AG09319 (cell line): ENCODE data around the gene RADIL.

ENCODE experiments used
- DNase-seq: peaks from one replicate; pipeline ENCODE4 v3.0.0-alpha.2; 2010; ENCODE audit warnings: low read depth; ENCODE audit errors: extremely low read depth
- TF ChIP-seq, protein P1 (sequence below): IDR thresholded peaks from 2 replicates; pipeline ENCODE4 v1.5.1; 2011; ENCODE audit warnings: low read depth, mild to moderate bottlenecking, inconsistent platforms, low read length, moderate library complexity

The RADIL gene

DNA sequence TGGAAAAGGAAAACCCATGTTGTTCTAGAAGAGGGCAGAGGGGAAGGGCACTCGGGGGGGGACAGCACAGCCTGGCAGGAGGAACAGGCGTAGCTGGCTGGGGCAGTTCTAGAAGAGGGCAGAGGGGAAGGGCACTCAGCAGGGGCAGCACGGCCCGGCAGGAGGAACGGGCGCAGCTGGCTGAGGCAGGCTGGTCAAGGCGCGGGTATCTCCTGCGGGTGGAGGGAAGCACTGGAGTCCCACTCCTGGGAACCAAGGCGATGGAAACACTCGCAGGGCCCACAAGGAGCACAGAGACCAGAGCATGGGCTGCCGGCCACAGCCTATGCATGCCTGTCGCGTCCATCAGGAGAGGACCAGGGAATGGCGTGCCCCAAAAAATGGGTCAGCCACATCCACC is 58.4 kb downstream of the RADIL start:
- DNase-seq: no peak
- TF ChIP-seq, protein P1, sequence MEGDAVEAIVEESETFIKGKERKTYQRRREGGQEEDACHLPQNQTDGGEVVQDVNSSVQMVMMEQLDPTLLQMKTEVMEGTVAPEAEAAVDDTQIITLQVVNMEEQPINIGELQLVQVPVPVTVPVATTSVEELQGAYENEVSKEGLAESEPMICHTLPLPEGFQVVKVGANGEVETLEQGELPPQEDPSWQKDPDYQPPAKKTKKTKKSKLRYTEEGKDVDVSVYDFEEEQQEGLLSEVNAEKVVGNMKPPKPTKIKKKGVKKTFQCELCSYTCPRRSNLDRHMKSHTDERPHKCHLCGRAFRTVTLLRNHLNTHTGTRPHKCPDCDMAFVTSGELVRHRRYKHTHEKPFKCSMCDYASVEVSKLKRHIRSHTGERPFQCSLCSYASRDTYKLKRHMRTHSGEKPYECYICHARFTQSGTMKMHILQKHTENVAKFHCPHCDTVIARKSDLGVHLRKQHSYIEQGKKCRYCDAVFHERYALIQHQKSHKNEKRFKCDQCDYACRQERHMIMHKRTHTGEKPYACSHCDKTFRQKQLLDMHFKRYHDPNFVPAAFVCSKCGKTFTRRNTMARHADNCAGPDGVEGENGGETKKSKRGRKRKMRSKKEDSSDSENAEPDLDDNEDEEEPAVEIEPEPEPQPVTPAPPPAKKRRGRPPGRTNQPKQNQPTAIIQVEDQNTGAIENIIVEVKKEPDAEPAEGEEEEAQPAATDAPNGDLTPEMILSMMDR: no peak

DNA sequence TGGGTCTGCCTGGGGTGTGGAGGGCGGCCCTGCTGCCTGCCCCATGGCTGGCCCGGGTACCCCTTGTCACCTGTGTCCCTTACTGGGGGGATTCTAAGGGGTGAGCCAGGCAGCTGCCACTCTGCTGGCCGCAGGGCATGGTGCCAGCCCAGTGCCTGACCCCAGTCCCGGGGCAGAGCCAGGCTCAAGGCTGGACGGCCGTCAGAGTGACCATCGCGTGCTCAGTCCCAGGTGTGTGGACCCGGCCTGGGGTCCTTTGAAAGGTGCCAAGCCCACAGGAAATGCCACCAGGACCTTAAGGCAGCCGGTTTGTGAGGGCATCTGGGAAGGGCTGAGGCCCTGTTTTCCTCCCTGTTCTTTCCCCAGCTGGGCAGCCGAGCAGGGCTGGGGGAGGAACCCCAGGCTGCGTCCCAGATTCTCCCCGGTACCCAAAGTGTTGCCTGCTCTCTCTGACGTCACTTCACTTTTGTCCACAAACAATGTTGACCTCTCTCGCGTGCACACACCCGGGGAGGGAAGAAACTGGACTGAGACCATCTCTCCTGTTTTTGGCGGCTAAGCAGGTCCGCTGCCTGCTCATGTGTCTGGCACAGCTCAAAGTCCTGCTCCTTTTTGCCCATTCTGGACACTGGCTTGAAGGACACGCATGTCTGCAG is 59.3 kb downstream of the RADIL start:
- no peak for DNase-seq

GRCh38 chr7:4823441-4824119 is 59.9 kb downstream of the RADIL start:
- no peak for DNase-seq

More for the DNA sequence above, 59.3 kb downstream of the RADIL start:
- TF ChIP-seq, protein P1: no peak

GRCh38 chr7:4822677-4823076 is 60.8 kb downstream of the RADIL start:
- TF ChIP-seq, protein P1: no peak
- no peak for DNase-seq

More at GRCh38 chr7:4823441-4824119, 59.9 kb downstream of the RADIL start:
- TF ChIP-seq, protein P1: no peak

GRCh38 chr7:4820967-4821471 is 62.5 kb downstream of the RADIL start:
- DNase-seq: no peak

GRCh38 chr7:4820405-4820966 is 63.0 kb downstream of the RADIL start:
- DNase-seq: no peak
- TF ChIP-seq, protein P1: no peak

More at GRCh38 chr7:4820967-4821471, 62.5 kb downstream of the RADIL start:
- TF ChIP-seq, protein P1: no peak
